SH-SY5Y (cell line): ENCODE measurements around the gene PILRA.

Experiments
- GATA2 ChIP-seq: IDR thresholded peaks from 2 replicates; pipeline ENCODE4 v1.6.1; 2011; ENCODE audit warnings: mild to moderate bottlenecking, low read depth, low read length
- GATA3 ChIP-seq: IDR thresholded peaks from 2 replicates; pipeline ENCODE4 v1.6.1; 2011; ENCODE audit warnings: low read depth, mild to moderate bottlenecking, low read length, moderate library complexity

Gene PILRA

GRCh38 chr7:100364480-100364879 is 8.8 kb upstream of the PILRA start:
- TF ChIP-seq GATA2 (no peak), GATA3 (no peak)

- TF ChIP-seq GATA2: no peak
Observed at GRCh38 chr7:100366411-100367250, 6.7 kb upstream of the PILRA start.

- no peak for TF ChIP-seq GATA2
- no peak for TF ChIP-seq GATA3
Observed at GRCh38 chr7:100367251-100367620, 6.1 kb upstream of the PILRA start.

- no peak for TF ChIP-seq GATA2
- TF ChIP-seq GATA3: no peak
Observed at GRCh38 chr7:100367676-100368613, 5.3 kb upstream of the PILRA start.

- TF ChIP-seq GATA3 (no peak), GATA2 (no peak)
Observed at GRCh38 chr7:100369105-100369504, 4.2 kb upstream of the PILRA start.

- TF ChIP-seq GATA2: no peak
- TF ChIP-seq GATA3: no peak
Observed at GRCh38 chr7:100370303-100370702, 3.0 kb upstream of the PILRA start.

GRCh38 chr7:100370746-100371145 is 2.5 kb upstream of the PILRA start:
- no peak for TF ChIP-seq GATA2
- TF ChIP-seq GATA3: no peak

- TF ChIP-seq GATA2 (no peak), GATA3 (no peak)
Observed at GRCh38 chr7:100371561-100372171, 1.6 kb upstream of the PILRA start.

GRCh38 chr7:100372256-100372655 is 1.0 kb upstream of the PILRA start:
- TF ChIP-seq GATA2 (no peak), GATA3 (no peak)

- TF ChIP-seq GATA2: no peak
- no peak for TF ChIP-seq GATA3
Observed at GRCh38 chr7:100372694-100373093, 593 bp upstream of the PILRA start.

- TF ChIP-seq GATA3: no peak
- TF ChIP-seq GATA2: no peak
Observed at GRCh38 chr7:100374601-100375000, 1.3 kb downstream of the PILRA start.

- TF ChIP-seq GATA2: no peak
- no peak for TF ChIP-seq GATA3
Observed at GRCh38 chr7:100376066-100376465, 2.8 kb downstream of the PILRA start.

GRCh38 chr7:100378114-100378755 is 4.9 kb downstream of the PILRA start:
- no peak for TF ChIP-seq GATA2
- TF ChIP-seq GATA3: no peak

- TF ChIP-seq GATA3: no peak
- no peak for TF ChIP-seq GATA2
Observed at GRCh38 chr7:100380196-100380595, 6.9 kb downstream of the PILRA start.

- TF ChIP-seq GATA3 (no peak), GATA2 (no peak)
Observed at GRCh38 chr7:100384628-100385294, 11.5 kb downstream of the PILRA start.

- TF ChIP-seq GATA2 (no peak), GATA3 (no peak)
Observed at GRCh38 chr7:100386940-100387339, 13.7 kb downstream of the PILRA start.
